A673 (cell line): ENCODE results near the gene CYP4A22.

Experiments used
- CTCF ChIP-seq: fragments of 300-800, 200-600 bp; sonication (generic); conservative IDR thresholded peaks from 2 replicates; pipeline ENCODE4 v1.5.1; 2017; ENCODE audit warnings: low read depth, mild to moderate bottlenecking, antibody characterized with exemption, low read length, moderate library complexity, mixed read lengths
- EZH2 ChIP-seq: fragments of 200-600 bp; sonication (generic); IDR thresholded peaks from 2 replicates; pipeline ENCODE4 v1.6.1; 2017; ENCODE audit warnings: borderline replicate concordance, low read depth, mild to moderate bottlenecking, mixed read lengths, antibody characterized with exemption, low read length; ENCODE audit not compliant: poor library complexity, severe bottlenecking

DNA sequence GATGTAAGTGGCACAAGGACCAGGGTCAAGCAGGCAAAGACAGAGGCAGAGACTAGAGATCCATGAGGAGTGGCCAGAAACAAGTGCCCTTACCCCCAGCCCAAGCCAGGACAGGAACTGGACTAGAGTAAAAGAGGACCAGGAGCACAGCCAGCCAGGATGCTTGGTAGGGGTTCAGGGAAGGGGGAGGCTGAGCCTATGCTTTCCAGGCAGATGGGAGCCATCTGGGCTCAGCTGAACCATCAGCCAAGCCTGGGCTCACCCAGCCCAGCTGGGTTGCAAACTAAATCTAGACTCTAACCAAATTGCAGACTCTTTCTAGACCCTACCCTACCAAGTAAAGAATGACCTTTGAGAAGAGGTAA, 37.4 kb downstream of the CYP4A22 start:
- no peak for TF ChIP-seq CTCF
- TF ChIP-seq EZH2: no peak
